Muscle layer of duodenum (tissue), 2 donors: ENCODE results near the gene PCSK5.
A peak's percentile ranks its signal among the peaks of the same experiment; 100 is the strongest.

Experiments used
- H3K27ac ChIP-seq: one replicate; pipeline ENCODE4 v1.7.0; 2013; ENCODE audit warnings: mild to moderate bottlenecking, low read length
- H3K27me3 ChIP-seq: one replicate; pipeline ENCODE4 v1.7.0; 2013; ENCODE audit warnings: low read depth, mild to moderate bottlenecking, control low read depth, low read length
- H3K36me3 ChIP-seq, 2 donors: one replicate each; pipeline ENCODE4 v1.7.0; 2013; ENCODE audit warnings: low read length in 2 of 2, control low read depth in 1 of 2, mild to moderate bottlenecking in 1 of 2; ENCODE audit not compliant: insufficient read depth in 2 of 2, control insufficient read depth in 1 of 2
- H3K4me1 ChIP-seq, 2 donors: one replicate each; pipeline ENCODE4 v1.7.0; 2013; ENCODE audit warnings: low read length in 2 of 2, mild to moderate bottlenecking in 2 of 2, control low read depth in 1 of 2, moderate library complexity in 1 of 2; ENCODE audit not compliant: insufficient read depth in 2 of 2, control insufficient read depth in 1 of 2
- H3K4me3 ChIP-seq, 2 donors: one replicate each; pipeline ENCODE4 v1.7.0; 2013; ENCODE audit warnings: low read length in 2 of 2, low read depth in 1 of 2, mild to moderate bottlenecking in 1 of 2
- H3K9me3 ChIP-seq, 2 donors: one replicate each; pipeline ENCODE4 v1.7.0; 2013; ENCODE audit warnings: low read length in 2 of 2, control low read depth in 1 of 2, mild to moderate bottlenecking in 1 of 2; ENCODE audit not compliant: control insufficient read depth in 1 of 2
- donor health status: healthy.

The PCSK5 gene

DNA sequence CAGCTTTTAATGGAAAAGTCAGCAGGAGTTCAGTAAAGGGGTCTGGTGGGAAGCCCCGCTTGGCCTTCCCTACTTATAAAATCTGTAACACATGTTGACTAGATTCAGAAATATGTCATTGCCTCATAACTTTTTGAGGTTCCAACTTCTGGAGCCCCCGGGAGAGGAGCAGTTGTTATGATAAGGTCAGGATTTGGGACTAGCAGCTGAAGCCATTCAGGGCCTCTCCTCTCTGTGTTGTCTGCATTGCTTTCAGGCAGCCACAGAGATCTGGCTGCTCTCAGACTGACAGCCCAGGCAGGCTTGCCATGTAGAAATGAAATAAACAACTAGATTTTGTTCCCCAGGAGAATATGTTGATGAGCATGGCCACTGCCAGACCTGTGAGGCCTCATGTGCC lies 336.7 kb downstream of the PCSK5 start:
- Histone ChIP-seq H3K27ac (no peak overlapping the region), H3K36me3 (no peaks in the 10 kb centered on the region)

DNA sequence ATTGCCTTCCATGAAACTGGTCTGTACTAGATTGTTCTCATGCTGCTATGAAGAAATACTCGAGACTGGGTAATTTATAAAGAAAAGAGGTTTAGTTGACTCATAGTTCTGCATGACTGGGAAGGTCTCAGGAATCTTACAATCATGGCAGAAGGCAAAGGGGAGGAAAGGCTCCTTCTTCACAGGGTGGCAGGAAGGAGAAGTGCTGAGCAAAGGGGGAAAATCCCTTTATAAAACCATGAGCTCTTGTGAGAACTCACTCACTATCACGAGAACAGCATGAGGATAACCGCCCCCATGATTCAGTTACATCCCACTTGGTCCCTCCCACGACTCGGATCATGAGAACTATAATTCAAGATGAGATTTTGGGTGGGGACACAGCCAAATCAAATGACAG lies 340.5 kb downstream of the PCSK5 start:
- Histone ChIP-seq H3K36me3 (no peaks in the 10 kb centered on the region), H3K4me3 (no peak overlapping the region), H3K9me3 (no peaks in the 10 kb centered on the region), H3K4me1 (no peaks in the 10 kb centered on the region), H3K27me3 (no peaks in the 10 kb centered on the region), H3K27ac (no peak overlapping the region)

More for the DNA sequence above, 336.7 kb downstream of the PCSK5 start:
- Histone ChIP-seq H3K4me1 (no peaks in the 10 kb centered on the region), H3K4me3 (no peak overlapping the region), H3K27me3 (no peaks in the 10 kb centered on the region), H3K9me3 (no peaks in the 10 kb centered on the region)

DNA sequence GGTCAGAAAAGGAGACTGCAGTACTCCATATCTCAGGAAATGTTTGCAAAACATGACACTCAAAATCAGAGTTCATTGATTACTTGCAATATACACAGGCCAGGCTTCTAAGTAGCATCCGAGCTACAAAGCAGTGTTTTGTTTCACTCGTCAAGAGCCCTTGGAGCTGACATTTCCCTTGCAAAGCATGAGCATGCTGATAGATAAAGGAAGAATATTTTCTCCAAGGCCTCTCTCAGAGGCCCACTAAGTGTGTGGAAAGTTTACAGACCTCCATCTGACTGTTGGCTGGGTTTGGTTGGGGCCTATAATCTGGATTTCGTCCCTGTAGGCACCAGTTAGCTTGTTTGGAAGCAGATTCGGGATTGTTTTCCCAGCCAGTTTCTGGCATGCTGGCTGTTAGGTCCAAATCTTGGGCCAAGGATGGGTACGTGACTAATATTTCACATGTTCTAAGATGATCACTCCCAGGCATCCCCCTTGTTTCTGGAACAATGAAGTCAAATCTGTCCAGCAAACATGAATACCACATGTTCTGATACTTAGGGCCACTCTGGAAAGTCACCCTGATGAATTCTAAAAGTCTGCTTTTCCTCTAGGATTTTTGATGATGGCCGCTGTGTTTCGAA lies 342.5 kb downstream of the PCSK5 start:
- no peak overlapping the region for H3K4me3 ChIP-seq
- no peaks in the 10 kb centered on the region for H3K9me3 ChIP-seq
- no peak overlapping the region for H3K27ac ChIP-seq
- no peaks in the 10 kb centered on the region for H3K4me1 ChIP-seq
- no peaks in the 10 kb centered on the region for H3K36me3 ChIP-seq
- H3K27me3 ChIP-seq, result no peaks in the 10 kb centered on the region

DNA sequence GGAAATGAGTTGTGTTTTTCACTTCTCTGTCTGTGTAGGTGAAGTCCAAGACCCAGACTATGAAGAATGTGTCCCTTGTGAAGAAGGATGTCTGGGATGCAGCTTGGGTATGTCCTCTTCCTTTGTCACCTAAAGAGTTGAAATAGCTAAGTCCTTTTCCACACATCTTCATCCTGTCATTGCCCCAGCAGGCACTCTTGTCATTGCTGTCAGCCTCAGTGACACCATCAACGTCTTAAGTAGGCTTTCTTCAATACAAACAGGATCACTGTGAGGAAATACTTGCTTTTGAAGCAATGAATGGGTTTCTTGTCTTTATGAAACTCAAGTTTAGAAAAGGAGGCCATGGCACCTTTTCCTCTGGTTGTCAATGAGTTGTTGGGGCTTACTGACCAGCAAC lies 350.1 kb downstream of the PCSK5 start:
- H3K36me3 ChIP-seq, result no peaks in the 10 kb centered on the region
- H3K27ac ChIP-seq, result no peak overlapping the region
- no peak overlapping the region for H3K4me3 ChIP-seq
- no peaks in the 10 kb centered on the region for H3K4me1 ChIP-seq
- no peaks in the 10 kb centered on the region for H3K9me3 ChIP-seq
- H3K27me3 ChIP-seq, result no peaks in the 10 kb centered on the region

DNA sequence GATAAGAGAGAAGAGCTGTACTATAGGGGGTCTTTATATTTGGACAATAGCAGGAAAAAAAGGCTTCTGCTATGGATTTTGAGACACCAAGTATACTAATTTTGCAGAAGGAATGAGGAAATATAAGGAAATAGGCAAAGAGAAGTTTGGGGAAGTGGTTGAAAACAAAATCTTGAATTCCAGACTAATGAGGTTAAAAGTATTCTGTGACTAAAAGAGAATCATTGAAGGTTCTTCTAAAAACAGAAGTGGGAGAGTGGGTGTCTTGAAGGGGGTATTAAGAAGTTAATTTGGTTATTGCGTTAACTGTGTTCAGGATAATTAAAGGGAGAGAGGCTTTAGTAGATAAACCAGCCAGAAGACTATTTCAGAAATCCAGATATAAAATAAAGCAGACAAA lies 355.0 kb downstream of the PCSK5 start:
- Histone ChIP-seq H3K36me3 (no peaks in the 10 kb centered on the region), H3K27me3 (no peaks in the 10 kb centered on the region), H3K9me3 (no peaks in the 10 kb centered on the region), H3K4me1 (no peaks in the 10 kb centered on the region), H3K27ac (no peak overlapping the region), H3K4me3 (no peak overlapping the region)

DNA sequence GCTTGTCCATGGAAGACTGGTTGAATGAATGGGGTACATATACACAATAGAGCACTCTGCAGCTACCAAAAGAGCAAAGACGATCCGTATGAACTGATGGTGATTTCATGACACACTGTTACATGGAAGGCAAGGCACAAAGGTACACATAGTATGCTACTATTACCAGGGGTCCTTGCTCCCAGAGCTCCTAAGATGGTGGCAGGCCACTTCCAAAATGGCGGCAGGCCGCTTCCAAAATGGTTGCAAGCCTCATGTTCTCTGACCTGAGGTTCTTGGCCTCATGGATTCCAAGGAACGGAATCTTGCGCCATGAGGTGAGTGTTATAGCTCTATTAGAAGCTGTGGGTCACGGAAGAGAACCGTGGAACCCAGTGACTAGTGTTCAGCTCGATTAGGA lies 356.2 kb downstream of the PCSK5 start:
- H3K27me3 ChIP-seq, result no peaks in the 10 kb centered on the region
- H3K27ac ChIP-seq, result no peak overlapping the region
- H3K9me3 ChIP-seq, result no peaks in the 10 kb centered on the region
- no peaks in the 10 kb centered on the region for H3K36me3 ChIP-seq
- H3K4me3 ChIP-seq, result no peak overlapping the region
- H3K4me1 ChIP-seq, result no peaks in the 10 kb centered on the region

DNA sequence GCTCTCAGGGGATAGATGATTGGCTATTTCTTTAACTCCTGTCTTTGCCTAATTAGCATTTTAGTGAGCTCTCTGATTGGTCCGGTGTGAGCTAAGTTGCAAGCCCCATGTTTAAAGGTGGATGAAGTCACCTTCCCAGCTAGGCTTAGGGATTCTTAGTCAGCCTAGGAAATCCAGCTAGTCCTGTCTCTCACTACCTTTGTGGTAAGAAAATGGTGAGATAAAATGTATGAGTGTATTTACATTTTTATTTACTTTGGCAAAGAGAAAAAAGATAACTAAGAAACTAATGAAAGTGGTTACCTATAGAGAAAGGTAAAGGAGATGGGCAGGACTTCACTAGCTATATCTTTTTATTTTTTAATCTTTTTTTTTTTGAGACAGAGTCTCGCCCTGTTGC lies 357.0 kb downstream of the PCSK5 start:
- Histone ChIP-seq H3K36me3 (no peaks in the 10 kb centered on the region), H3K4me3 (no peak overlapping the region), H3K27me3 (no peaks in the 10 kb centered on the region), H3K27ac (no peak overlapping the region), H3K4me1 (no peaks in the 10 kb centered on the region), H3K9me3 (no peaks in the 10 kb centered on the region)

DNA sequence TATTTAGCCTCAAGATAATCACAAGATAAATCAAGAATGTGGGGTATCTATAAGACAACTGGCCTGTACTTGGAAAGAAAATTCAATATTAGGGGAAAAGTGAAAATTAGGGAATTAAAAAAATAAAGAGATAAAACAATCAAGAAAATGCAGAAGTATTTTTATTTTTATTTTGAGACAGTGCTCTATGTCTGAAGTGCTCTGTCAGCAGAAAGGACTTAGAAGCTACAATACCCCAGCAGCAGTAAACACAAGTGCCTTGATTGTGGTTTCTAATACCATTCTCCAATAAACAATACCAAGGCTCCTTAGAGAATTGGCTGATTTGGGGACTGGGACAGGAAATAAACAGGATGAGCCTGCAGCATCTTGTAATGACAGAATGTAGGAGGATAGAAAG lies 358.8 kb downstream of the PCSK5 start:
- Histone ChIP-seq H3K27me3 (no peaks in the 10 kb centered on the region), H3K36me3 (no peaks in the 10 kb centered on the region), H3K9me3 (no peaks in the 10 kb centered on the region), H3K27ac (no peak overlapping the region), H3K4me3 (no peak overlapping the region), H3K4me1 (no peaks in the 10 kb centered on the region)

DNA sequence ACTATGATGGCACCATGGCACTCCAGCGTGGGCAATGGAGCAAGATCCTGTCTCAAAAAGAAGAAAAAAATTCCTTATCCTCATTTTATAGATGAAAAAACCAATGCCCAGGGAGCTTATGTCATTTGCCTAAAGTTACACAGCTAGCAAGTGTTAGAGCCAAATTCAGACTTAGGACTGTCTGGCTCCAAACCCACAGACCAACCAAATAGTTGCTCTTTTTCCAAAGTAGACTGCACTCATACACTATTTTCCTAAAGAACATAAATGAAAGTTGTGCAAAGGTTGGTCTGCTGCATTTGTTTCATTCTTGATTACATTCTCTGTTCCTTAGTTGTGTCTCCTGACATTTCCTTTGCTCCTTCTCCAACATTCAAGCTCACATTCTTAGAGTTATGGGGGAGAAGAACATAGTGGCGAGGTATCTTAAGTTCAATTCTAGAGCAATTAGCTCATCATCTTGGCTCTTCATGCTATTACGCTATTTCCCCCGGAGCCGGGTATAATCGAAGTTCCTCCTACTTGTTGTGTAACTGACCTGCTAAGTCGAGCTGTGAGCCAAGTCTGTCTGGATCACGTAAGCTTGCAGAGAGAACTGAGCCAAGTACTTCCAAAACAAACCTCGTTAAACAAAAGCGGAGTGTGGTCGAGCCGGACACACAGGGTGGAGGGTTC lies 365.4 kb downstream of the PCSK5 start:
- Histone ChIP-seq H3K27me3 (no peaks in the 10 kb centered on the region), H3K36me3 (no peaks in the 10 kb centered on the region), H3K27ac (peak overlapping the region; percentile 46), H3K4me1 (no peaks in the 10 kb centered on the region), H3K9me3 (no peaks in the 10 kb centered on the region), H3K4me3 (no peak overlapping the region)

DNA sequence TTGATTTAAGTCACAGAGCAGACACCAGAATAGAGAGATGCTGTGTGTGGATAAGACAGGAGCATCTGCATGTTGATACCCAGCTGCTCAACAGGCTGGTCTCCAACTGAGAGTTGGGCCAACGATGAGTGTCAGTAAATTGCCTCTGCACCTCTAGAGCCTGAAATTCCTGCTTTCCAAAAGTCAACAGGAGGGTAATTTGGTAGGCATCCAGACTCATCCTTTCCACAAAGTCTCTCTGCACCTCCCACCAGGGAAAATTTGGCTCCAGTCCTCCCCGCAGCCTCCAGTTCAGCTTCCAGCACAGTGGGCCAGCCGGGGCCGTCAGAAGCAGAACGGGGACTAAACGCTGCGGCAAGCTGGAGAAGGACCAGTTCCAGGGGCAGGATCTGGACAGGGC lies 366.8 kb downstream of the PCSK5 start:
- Histone ChIP-seq H3K4me3 (no peak overlapping the region), H3K36me3 (no peaks in the 10 kb centered on the region), H3K27me3 (no peaks in the 10 kb centered on the region), H3K4me1 (no peaks in the 10 kb centered on the region), H3K27ac (peak overlapping the region; percentile 37), H3K9me3 (no peaks in the 10 kb centered on the region)

DNA sequence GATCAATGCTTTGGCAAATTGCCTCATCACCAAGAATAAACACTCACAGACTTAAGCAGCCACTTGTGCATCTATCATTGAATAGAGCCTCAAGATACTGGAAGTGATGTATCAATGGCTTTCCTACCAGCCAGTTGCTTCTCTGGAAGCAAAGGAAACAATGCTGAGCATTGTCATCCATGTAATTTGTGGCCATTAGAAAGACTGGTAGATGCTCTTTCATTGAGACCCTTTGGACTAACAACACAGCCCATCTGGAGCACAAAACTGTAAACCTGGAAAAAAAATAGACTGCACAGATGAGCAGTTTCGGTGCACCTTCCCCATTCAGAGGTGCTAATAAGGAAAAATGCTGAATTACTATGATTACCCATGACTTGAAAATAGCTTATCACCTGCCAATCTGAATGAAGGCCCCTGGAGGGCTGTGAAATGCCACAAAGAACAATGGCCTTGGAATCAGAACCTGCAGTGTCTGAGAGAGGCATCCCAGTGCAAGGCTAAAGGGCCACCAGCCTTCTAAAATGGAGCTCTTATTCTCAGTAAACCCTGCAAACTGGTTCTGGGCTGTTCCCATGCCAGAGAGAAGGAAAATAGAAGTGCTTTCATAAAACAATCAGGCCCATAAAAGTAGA lies 376.3 kb downstream of the PCSK5 start:
- no peaks in the 10 kb centered on the region for H3K36me3 ChIP-seq

More for the DNA sequence above, 376.3 kb downstream of the PCSK5 start:
- Histone ChIP-seq H3K27ac (no peak overlapping the region), H3K4me3 (no peak overlapping the region), H3K27me3 (no peaks in the 10 kb centered on the region), H3K9me3 (no peaks in the 10 kb centered on the region), H3K4me1 (peaks cover 3 to 7% of the 10 kb centered on the region in 2 donors)
